Hematopoietic multipotent progenitor cell treated with erythropoietin and hydrocortisone succinate and interleukin-3 and kit ligand, for 4 days (in vitro differentiated cells): ENCODE data around the gene CPNE4.

ENCODE experiments used
- DNase-seq: peaks from one replicate; pipeline ENCODE4 v3.0.0-alpha.2; 2015

CPNE4 gene

GRCh38 chr3:131730581-131730980 is 304.2 kb downstream of the CPNE4 start:
- no peak for DNase-seq

DNA sequence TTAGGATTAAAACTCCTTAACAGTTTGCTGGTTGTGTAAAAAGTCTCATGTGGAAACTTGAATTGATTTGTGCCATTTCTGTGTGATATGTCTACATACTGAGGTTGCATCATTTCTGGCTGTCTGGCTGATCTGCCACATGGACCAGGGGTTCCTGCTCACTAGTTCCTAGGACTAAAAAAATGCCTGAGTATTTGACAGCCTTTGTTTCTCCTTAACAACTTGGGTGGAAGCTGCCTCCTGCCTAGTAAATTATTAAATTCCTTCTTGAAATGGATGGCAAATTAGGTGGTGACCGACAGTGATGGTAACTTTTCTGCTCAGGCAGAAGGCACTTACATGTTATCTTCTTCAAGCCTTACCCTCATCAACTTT is 305.2 kb downstream of the CPNE4 start:
- peak; percentile 3 for DNase-seq

DNA sequence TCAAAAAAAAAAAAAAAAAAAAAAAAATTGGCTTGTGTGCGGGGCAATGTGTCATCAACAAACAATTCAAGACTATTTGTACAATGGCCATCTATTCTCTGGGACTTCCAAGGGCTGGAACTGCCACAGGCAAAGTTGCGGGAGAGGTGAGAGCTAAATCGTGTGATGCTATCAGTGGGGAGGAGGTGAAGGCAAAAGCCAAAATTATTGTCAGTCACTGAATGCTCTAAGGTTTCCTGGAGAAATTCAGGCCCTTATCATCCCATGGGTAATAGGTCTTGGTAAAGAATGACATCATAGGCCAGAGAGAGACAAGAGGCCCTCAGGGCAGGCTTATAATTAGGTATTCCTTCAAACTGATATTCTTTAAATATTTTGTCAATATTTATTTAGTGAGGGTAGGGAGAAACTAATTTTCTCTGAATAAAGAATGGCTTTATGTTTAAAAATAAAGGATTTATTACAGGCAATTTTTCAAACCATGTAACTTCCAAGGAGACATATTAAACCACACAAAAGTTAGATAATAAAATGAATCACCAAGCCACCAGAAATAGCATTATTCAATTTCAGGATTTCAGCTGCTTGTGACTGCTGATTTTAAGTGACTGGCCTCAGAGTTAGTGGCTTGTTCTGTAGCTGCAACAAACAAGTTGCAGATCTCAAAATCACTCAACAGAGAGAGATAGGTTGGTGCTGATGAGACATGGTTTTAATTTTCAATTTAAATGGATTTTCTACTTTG is 305.7 kb downstream of the CPNE4 start:
- DNase-seq = no peak

DNA sequence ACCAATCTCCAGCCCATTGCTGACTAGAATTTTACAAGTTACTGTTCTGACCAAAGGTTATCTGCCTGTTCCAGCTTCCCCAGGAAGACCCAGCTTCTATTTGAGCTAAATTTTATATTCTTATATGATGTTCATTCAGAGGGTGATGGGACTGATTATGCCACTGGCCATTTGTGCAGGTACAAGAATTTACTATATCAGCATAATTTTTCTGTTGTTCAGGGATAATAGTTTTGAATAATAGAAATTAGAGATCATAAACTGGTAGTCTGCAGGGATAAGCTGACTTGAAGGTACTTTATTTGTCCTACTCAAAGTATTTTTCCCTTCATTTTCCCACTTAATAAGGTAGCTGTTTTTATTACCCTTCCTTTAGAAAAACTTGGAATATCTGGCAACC is 309.4 kb downstream of the CPNE4 start:
- no peak for DNase-seq

DNA sequence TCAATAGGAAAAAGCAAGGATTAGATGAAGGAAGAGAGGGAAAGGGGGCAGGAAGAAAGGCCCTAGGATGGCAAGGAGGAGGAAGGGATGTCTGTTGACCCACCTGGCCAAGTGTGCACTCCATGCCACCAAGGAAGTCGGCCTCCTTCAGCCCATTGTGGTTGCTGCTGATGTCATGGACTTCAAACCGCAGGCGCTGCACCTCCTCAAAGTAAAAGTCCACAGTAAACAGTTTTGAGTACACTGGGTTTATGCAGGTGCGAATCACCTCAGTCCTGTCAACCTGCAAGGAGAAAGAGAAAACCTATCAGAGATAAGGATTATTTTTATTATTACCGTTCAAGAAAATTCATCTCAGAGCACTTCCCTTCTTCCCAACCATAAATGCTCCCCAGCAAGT is 311.5 kb downstream of the CPNE4 start:
- DNase-seq = no peak

GRCh38 chr3:131717493-131717892 is 317.3 kb downstream of the CPNE4 start:
- no peak for DNase-seq

DNA sequence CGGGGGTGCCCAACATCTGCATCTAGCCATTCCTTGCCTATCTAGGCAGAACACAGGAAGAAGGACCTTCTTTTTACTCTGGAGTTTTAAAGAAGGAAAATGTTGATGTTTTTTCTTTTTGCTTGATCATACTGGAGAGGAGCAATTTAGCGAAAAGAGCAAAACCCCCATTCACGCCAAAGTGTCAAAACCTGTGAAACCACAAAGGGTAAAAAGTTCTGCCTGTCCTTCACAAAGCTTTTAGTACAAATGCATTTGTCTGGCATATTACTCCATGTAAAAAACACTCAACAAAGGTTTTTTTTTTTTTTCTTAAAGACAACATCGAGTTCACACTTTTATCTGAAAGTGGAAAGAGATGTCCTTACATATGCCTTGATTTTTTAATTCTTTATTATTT is 317.9 kb downstream of the CPNE4 start:
- DNase-seq = no peak

- DNase-seq = peak; percentile 37
These were observed 318.8 kb downstream of the CPNE4 start for GRCh38 chr3:131716007-131716406.

GRCh38 chr3:131714585-131715220 is 320.1 kb downstream of the CPNE4 start:
- DNase-seq = no peak

DNA sequence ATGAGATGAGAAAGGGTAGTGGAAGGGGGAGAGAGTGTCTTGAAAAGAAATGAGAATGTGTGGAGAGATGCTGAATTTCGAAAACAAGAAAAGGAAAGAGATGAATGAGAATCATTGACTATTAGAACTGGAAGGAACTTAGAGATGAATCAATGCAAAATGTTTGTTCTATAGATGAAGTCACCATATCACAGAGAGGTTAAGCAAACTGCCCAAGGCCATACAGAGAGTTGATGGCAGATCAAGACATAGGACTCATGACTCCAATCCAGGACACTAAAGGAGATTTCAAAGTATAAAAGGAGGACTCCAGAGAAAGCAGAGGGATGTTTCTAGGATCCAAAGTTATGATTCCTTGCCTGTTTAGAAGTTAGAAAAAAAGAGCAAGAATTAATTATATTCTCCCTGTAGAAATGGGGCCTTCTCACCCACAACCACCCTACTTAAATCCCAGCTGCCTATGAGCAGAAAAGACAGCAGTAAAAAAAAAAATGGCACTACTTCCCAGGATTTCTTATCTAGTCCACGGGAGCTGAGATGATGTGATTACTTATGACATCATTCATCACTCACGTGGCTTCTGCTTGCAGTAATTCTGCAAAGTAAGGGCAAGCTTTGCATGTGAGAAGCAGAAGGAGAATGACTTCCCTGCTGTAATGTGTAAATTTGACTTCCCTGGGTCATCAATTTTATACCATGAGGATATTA is 321.2 kb downstream of the CPNE4 start:
- DNase-seq = no peak

GRCh38 chr3:131712662-131713061 is 322.2 kb downstream of the CPNE4 start:
- DNase-seq = no peak

GRCh38 chr3:131711114-131711768 is 323.6 kb downstream of the CPNE4 start:
- DNase-seq = no peak

DNA sequence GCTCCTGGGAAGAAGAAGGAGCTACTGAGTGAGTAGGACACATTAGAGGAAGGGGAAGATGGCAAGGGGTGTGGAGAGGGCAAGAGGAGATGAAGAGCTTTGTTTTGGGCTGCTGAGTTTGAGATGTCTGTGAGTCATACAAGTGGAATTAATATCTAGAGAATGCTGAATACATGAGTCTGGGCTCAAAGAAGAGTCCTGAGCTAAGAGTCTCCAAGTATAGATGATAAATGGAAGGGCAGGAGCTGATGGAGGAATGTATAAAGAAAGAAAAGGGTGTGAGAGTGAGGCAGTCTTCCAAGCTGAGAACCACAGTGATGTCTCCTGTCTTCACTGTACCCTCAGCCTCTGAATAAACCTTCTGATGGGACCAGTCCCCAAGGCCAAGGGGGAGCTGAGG is 326.6 kb downstream of the CPNE4 start:
- DNase-seq = no peak

DNA sequence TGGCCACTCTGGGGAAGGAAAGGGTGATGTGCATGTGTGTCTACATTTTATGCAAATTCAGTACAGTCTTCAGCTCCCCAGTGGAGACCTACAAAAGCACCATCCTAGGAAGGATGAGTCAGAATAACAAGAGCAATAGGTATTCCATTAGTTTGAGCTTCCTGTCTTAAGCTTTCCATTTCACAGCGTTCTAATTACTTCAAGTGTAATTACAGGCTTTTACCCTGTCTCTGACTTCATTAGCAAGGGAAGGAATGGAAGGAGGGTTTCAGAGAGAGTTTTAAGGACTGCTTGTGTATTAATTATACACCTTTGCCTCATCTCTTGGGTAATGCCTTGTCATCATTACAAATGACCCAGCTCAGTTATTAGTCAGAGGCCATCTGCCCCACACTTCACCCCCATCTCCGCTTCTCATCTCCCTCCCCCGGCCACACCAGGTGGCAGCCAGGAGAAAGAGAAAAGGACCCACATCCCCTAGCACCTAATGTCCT is 329.2 kb downstream of the CPNE4 start:
- no peak for DNase-seq

DNA sequence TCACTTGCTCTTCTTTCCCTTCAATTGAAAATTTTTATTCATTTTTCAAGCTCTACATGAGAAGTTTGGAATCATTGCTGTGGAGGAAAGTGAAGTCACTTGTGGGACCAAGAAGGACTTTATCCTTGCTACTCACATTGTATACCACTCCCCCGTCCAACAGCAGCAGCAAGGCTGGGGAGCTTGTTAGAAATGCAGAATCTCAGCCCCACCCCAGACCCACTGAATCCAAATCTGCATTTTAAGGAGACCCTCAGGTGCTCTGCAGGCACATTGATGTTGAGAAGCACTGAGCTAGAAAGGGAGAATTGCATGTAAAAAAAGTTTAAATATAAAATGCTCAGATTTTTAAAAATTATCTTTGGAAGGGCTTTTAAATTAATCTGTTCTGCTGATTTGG is 329.7 kb downstream of the CPNE4 start:
- no peak for DNase-seq

GRCh38 chr3:131704098-131704497 is 330.7 kb downstream of the CPNE4 start:
- DNase-seq = no peak

DNA sequence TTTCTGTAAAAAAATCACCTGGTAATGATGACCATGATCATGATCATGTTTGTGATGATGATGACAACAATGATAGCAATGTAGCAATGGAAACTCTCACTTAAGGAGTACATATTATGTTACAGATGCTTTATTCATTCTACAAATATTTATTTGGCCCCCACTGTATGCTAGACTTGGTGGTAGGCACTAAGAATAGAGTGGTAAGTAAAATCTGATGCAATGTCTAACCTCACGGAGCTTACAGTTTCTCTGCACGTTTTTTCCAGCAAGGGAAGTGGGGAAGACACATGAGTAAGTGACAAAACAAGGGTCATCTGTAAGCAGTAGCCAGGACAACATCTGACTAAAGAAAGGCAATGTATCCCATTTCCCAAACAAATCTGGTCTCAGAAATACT is 332.7 kb downstream of the CPNE4 start:
- DNase-seq = no peak

DNA sequence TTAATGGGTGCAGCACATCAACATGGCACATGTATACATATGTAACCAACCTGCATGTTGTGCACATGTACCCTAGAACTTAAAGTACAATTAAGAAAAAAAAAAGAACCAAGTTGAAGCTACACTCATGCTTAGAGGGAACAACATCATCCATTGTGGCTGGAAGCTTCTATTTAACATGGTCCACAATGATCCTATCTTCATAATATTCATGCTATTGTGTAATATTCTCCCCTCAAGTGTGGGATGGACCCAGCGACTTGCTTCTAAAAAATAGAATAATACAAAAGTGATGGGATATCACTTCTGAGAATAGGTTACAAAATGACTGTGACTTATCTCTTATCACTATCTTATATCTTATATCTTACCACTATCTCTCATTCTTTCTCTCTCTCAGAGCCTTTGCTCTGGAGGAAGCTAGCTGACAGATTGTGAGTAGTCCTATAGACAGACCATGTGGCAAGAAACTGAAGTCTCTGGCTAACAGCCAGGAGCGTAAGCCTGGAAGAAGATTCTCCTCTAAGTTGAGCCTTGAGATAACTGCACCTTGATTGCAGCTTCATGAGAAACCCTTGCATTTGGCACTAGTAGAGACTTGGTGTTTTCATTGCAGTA is 333.6 kb downstream of the CPNE4 start:
- DNase-seq = peak; percentile 60

DNA sequence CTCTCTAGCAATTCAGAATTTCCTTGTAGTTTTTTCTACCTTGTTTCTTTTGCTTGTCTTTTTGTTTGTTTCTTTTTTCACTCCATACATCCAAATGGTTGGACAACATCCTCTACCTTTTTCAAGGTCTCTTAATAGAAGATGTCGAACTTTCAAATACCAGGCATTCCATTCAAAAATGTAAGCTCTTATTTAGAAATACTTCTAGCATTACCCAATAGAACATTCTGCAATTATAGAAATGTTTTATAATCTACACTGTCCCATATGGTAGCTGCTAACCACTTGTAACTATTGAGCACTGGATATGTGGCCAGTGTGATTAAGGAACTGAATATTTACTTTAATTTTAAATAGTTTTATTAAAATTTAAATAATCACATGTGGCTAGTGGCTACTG is 335.8 kb downstream of the CPNE4 start:
- no peak for DNase-seq

- no peak for DNase-seq
These were observed 340.4 kb downstream of the CPNE4 start for GRCh38 chr3:131694376-131694775.

DNA sequence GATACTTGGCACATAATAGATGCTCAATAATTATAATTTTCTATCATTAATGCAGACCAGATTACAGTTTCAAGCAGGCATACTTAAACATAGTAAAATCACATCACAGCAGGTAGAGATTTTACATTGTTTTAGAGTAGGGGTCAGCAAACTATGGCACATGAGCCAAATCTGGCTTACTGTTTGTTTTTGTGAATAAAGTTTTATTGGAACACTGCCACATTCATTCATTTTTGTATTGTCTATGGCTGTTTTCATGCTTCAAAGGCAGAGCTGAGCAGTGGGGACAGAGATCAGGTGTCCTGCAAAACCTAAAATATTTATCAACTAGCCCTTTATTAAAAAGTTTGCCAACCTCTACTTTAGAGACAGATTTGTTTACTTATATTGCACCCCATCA is 342.5 kb downstream of the CPNE4 start:
- no peak for DNase-seq

DNA sequence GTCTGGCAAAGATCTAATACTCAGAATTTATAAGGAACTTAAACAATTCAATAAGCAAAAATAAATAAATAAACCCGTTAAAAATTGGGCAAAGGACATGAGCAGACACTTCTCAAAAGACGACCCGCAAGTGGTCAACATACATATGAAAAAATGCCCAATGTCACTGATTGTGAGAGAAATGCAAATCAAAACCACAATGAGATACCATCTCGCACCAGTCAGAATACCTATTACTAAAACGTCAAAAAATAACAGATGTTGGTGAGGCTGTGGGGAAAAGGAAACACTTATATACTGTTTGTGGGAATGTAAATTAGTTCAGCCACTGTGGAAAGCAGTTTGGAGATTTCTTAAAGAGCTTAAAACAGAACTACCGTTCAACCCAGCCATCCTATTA is 344.0 kb downstream of the CPNE4 start:
- no peak for DNase-seq

- DNase-seq = no peak
These were observed 346.4 kb downstream of the CPNE4 start for GRCh38 chr3:131688370-131688769.
